Transverse colon (tissue), 4 donors: Measurements from ENCODE around the gene SKOR2. TPM values are rescaled to one million over a fixed set of nuclear protein-coding genes. Genes with fewer than 3 reads are reported as not detected.
A peak's percentile ranks its signal among the peaks of the same experiment; 100 is the strongest.

Experiments
- DNase-seq: peaks from one replicate; pipeline ENCODE4 v3.0.0-alpha.2; 2019
- H3K27ac ChIP-seq, 4 donors: fragments of 200-600 bp; sonication (generic); 2 replicates each; pipeline ENCODE4 v1.5.1; 2016 to 2018; ENCODE audit warnings: inconsistent platforms in 4 of 4
- H3K27me3 ChIP-seq: fragments of 200-600 bp; sonication (generic); 2 replicates; pipeline ENCODE4 v1.5.1; 2017; ENCODE audit warnings: inconsistent platforms
- H3K36me3 ChIP-seq, 4 donors: fragments of 200-600 bp; sonication (generic); 2 replicates each; pipeline ENCODE4 v1.5.1; 2017 to 2019; ENCODE audit warnings: inconsistent platforms in 4 of 4
- H3K4me1 ChIP-seq, 4 donors: fragments of 200-600 bp; sonication (generic); 2 replicates each; pipeline ENCODE4 v1.5.1; 2017 to 2020; ENCODE audit warnings: inconsistent platforms in 4 of 4
- H3K4me3 ChIP-seq, 4 donors: fragments of 200-600 bp; sonication (generic); 1 replicate in 1 of 4; 2 replicates in 3 of 4; pipeline versions ENCODE4 v1.5.1 to v1.6.1; 2017 to 2019; ENCODE audit warnings: inconsistent platforms in 4 of 4
- H3K9me3 ChIP-seq, 2 donors: fragments of 200-600 bp; sonication (generic); 2 replicates each; pipeline ENCODE4 v1.5.1; 2017 to 2019; ENCODE audit warnings: inconsistent platforms in 2 of 2
- CTCF ChIP-seq, 5 experiments: fragments of 200-600 bp in 3 of 5; fragments of 450-650 bp in 2 of 5; sonication (generic) in 3 of 5; IDR thresholded peaks; 1 replicate in 2 of 5; 2 replicates in 3 of 5; pipeline ENCODE4 v1.5.1; 2016 to 2017; ENCODE audit warnings: antibody characterized with exemption in 5 of 5, inconsistent platforms in 3 of 5, mild to moderate bottlenecking in 2 of 5, moderate library complexity in 1 of 5
- EP300 ChIP-seq: sonication (generic); formaldehyde crosslinking; IDR thresholded peaks from one replicate; pipeline ENCODE4 v1.6.1; 2017; ENCODE audit warnings: antibody characterized with exemption, low read depth
- POLR2A ChIP-seq: fragments of 450-650 bp; IDR thresholded peaks from one replicate; pipeline ENCODE4 v1.6.1; 2016; ENCODE audit warnings: antibody characterized with exemption, mild to moderate bottlenecking, moderate library complexity
- POLR2AphosphoS5 ChIP-seq, 3 donors: sonication (generic); formaldehyde crosslinking; IDR thresholded peaks; one replicate each; pipeline ENCODE4 v1.6.1; 2016; ENCODE audit warnings: antibody characterized with exemption in 3 of 3
- WGBS, 2 donors: methylation state at CpG; one replicate each; pipeline ENCODE4 v1.1.5; 2018; ENCODE audit warnings: low coverage in 1 of 2; 5-methylcytosine and 5-hydroxymethylcytosine counted together
- in situ Hi-C, 4 donors: fragments of 200-750 bp; cut with MboI; loops; one replicate each; pipeline versions ENCODE4 v1.15.0 to v1.15.1; 2017; ENCODE audit warnings: low sequenced_read_pairs in 3 of 4, low pct_ligation_motif_present in 1 of 4, low pct_unique_long_range_greater_than_20kb in 1 of 4
- intact Hi-C: fragments of 100-400 bp; cut with DNase I; formaldehyde crosslinking; loops from one replicate; pipeline ENCODE4 v1.15.1; 2023; ENCODE audit warnings: low total_unique reads
- total RNA-seq, 4 donors: library from RNA; depleted of rRNA; stranded (reverse); fragments of >200 nt; gene quantifications; one replicate each; pipeline ENCODE4 v1.1.0, GENCODE V29; 2016

SKOR2 gene
- total RNA-seq, 4 donors from 2014 or later: not detected

GRCh38 chr18:47261902-47262300, 10.4 kb upstream of the SKOR2 start:
- no peaks in the 10 kb centered on the region for H3K36me3 ChIP-seq
- H3K27ac ChIP-seq: no peak overlapping the region
- H3K27me3 ChIP-seq: peaks cover 85% of the 10 kb centered on the region
- H3K4me1 ChIP-seq: peaks cover 0 to 9% (median 0%) of the 10 kb centered on the region in 4 donors
- H3K9me3 ChIP-seq: no peaks in the 10 kb centered on the region
- 17 to 18% methylated on average over 6 to 19 of the region's 19 CpGs for WGBS, 2 donors
- DNase-seq: no peak
- in situ Hi-C loops (loop anchor here in 1 of 4 donors (25.0 kb wide), 1 partner anchor 100 kb away; no protein-coding TSS in a partner anchor), intact Hi-C loops (no loop called here)
- no peak overlapping the region for H3K4me3 ChIP-seq
- TF ChIP-seq POLR2AphosphoS5 (IDR thresholded peaks at IDR 0.05) (no peak), CTCF (IDR thresholded peaks at IDR 0.05) (no peak), EP300 (no peak), POLR2A (no peak)

GRCh38 chr18:47260924-47261701, 9.7 kb upstream of the SKOR2 start:
- Histone ChIP-seq H3K27me3 (peaks cover 92% of the 10 kb centered on the region), H3K9me3 (no peaks in the 10 kb centered on the region), H3K36me3 (no peaks in the 10 kb centered on the region), H3K4me3 (no peak overlapping the region), H3K4me1 (peaks cover 0 to 9% (median 0%) of the 10 kb centered on the region in 4 donors), H3K27ac (no peak overlapping the region)
- intact Hi-C loops (no loop called here), in situ Hi-C loops (loop anchor here in 1 of 4 donors (25.0 kb wide), 1 partner anchor 101 kb away; no protein-coding TSS in a partner anchor)
- TF ChIP-seq EP300: no peak
- TF ChIP-seq POLR2A: no peak
- no peak for TF ChIP-seq CTCF (IDR thresholded peaks at IDR 0.05)
- no peak for TF ChIP-seq POLR2AphosphoS5 (IDR thresholded peaks at IDR 0.05)
- no peak for DNase-seq
- WGBS, 2 donors: 10 to 43% methylated on average over 2 to 63 of the region's 64 CpGs

GRCh38 chr18:47260120-47260923, 8.9 kb upstream of the SKOR2 start:
- TF ChIP-seq CTCF (IDR thresholded peaks at IDR 0.05): no peak
- WGBS, 2 donors: 14 to 17% methylated on average over 9 to 38 of the region's 38 CpGs
- intact Hi-C loops: no loop called here
- H3K27ac ChIP-seq: no peak overlapping the region
- H3K4me1 ChIP-seq: peaks cover 0 to 9% (median 0%) of the 10 kb centered on the region in 4 donors
- H3K9me3 ChIP-seq: no peaks in the 10 kb centered on the region
- DNase-seq: peak; percentile 21
- H3K4me3 ChIP-seq: no peak overlapping the region
- no peaks in the 10 kb centered on the region for H3K36me3 ChIP-seq
- H3K27me3 ChIP-seq: peaks cover 93% of the 10 kb centered on the region
- in situ Hi-C loops: loop anchor here in 1 of 4 donors (25.0 kb wide), 1 partner anchor 102 kb away; no protein-coding TSS in a partner anchor

GRCh38 chr18:47254341-47254939, 3.0 kb upstream of the SKOR2 start:
- DNase-seq: no peak
- in situ Hi-C loops (loop anchor here in 1 of 4 donors (25.0 kb wide), 1 partner anchor 108 kb away; no protein-coding TSS in a partner anchor), intact Hi-C loops (no loop called here)
- peaks cover 0 to 3% (median 0%) of the 10 kb centered on the region in 4 donors for H3K4me1 ChIP-seq
- no peak for TF ChIP-seq EP300
- no peak for TF ChIP-seq POLR2AphosphoS5 (IDR thresholded peaks at IDR 0.05)
- TF ChIP-seq POLR2A: no peak
- no peak for TF ChIP-seq CTCF (IDR thresholded peaks at IDR 0.05)
- H3K36me3 ChIP-seq: no peaks in the 10 kb centered on the region
- no peak overlapping the region for H3K4me3 ChIP-seq
- no peaks in the 10 kb centered on the region for H3K9me3 ChIP-seq
- 14% methylated on average over 31 of the region's 31 CpGs; no CpG with 5 or more reads in 1 of the 2 donors for WGBS, 2 donors
- peaks cover 93% of the 10 kb centered on the region for H3K27me3 ChIP-seq
- no peak overlapping the region for H3K27ac ChIP-seq
